ENCODE results near the gene UCP3. TPM values are rescaled to one million over a fixed set of nuclear protein-coding genes. Genes with fewer than 3 reads are reported as not detected.

UCP3 gene
- total RNA-seq, 1 donor from 2014 or later = 2.0 TPM

DNA sequence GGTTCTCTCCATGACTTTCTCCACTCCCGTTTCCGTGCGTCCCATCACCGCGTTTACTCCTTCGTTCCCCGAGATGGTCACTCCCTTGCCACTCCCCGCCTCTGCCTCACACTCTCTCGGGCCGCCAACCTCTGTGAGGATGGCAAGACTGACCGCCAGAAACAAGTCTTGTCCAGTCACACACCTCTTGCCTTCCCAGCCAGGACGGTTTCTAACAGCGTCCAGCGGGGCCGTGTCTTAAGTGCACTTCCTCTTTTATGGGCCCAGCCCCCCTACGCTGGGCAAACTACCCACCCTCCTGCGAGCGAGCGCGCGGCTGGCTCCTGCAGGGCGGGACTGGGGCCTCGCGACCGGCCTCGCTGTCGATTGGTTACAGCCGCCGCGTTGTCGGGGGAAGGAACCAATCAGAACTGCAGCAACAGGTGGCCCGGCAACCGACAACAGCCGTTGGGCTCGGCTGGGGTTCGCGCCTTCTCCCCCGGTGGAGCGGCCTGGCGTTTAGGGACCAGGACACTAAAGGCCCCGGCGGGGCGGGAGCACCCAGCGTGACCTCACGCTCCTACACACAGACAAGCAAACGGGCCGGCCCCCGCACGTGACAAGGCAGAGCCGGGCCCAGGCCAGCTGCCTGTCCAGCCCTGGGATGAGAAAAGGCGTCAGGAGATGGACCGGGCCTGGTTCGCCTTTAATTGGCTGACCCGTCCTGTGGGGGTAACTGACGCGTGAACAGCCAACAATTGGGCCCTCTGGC is 25.7 kb downstream of the UCP3 start:
- peak overlapping the region; percentile 57 for H3K27ac ChIP-seq (ENCODE audit: low read depth, low read length)
- Mint-ChIP-seq H3K4me1 (ENCODE audit: low read depth, unreplicated experiment) (peaks cover 25% of the 10 kb centered on the region), H3K27me3 (ENCODE audit: low read depth, unreplicated experiment) (no peaks in the 10 kb centered on the region), H3K9me3 (ENCODE audit: unreplicated experiment) (no peaks in the 10 kb centered on the region), H3K4me3 (ENCODE audit: unreplicated experiment) (peak overlapping the region; percentile 89), H3K36me3 (ENCODE audit: low read depth, unreplicated experiment) (peaks cover 12% of the 10 kb centered on the region), H3K27ac (ENCODE audit: unreplicated experiment) (peak overlapping the region; percentile 35)
- peak overlapping the region; percentile 78 for H3K4me3 ChIP-seq (ENCODE audit: insufficient read depth, low read depth, low read length)
- peaks cover 12% of the 10 kb centered on the region for H3K4me1 ChIP-seq (ENCODE audit: insufficient read depth, low read length)
- no peaks in the 10 kb centered on the region for H3K9me3 ChIP-seq (ENCODE audit: insufficient read depth, low read depth, low read length)
- peak overlapping the region; percentile 83 for H3K9ac ChIP-seq (ENCODE audit: low read length)
- TF ChIP-seq, protein P1, sequence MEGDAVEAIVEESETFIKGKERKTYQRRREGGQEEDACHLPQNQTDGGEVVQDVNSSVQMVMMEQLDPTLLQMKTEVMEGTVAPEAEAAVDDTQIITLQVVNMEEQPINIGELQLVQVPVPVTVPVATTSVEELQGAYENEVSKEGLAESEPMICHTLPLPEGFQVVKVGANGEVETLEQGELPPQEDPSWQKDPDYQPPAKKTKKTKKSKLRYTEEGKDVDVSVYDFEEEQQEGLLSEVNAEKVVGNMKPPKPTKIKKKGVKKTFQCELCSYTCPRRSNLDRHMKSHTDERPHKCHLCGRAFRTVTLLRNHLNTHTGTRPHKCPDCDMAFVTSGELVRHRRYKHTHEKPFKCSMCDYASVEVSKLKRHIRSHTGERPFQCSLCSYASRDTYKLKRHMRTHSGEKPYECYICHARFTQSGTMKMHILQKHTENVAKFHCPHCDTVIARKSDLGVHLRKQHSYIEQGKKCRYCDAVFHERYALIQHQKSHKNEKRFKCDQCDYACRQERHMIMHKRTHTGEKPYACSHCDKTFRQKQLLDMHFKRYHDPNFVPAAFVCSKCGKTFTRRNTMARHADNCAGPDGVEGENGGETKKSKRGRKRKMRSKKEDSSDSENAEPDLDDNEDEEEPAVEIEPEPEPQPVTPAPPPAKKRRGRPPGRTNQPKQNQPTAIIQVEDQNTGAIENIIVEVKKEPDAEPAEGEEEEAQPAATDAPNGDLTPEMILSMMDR (IDR thresholded peaks at IDR 0.05; ENCODE audit: insufficient read depth, low read depth, low read length) = no peak
- TF ChIP-seq EZH2 (IDR thresholded peaks at IDR 0.05; ENCODE audit: insufficient read depth, low read length) = no peak
- H3K36me3 ChIP-seq (ENCODE audit: insufficient read depth, low read length) = no peaks in the 10 kb centered on the region
- no peaks in the 10 kb centered on the region for H3K79me2 ChIP-seq (ENCODE audit: insufficient read depth, low read length)
- H4K20me1 ChIP-seq (ENCODE audit: insufficient read depth, low read length) = peaks cover 4% of the 10 kb centered on the region
- H3K27me3 ChIP-seq (ENCODE audit: insufficient read depth, low read length) = no peaks in the 10 kb centered on the region
- H3K4me2 ChIP-seq (ENCODE audit: low read length) = peak overlapping the region; percentile 97
- no peak for FAIRE-seq
- H2AFZ ChIP-seq (ENCODE audit: low read depth, low read length) = peak overlapping the region; percentile 98
- peak; percentile 80 for DNase-seq (ENCODE audit: low read depth)

DNA sequence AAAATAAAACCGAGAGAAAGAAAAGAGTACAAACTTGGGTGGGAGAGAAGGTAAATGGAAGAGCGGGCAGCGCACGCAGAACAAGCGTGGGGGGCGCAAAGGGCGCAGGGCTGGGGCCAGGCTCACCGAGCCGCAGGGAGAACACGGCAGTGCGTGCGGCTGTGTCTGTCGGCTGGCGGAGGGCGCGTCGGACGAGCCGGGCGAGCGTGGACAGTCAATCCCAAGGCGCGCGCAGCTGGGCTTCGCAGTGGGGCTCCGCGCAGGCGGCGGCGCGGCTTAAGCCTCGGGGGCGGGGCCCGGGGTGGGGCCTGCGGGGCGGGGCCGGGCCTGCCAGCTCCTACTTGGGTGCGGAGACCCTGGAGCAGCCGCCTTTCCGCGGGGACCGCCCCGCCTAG is 26.3 kb downstream of the UCP3 start, which contains the start of gene UCP2:
Gene UCP2, minus strand, starts transcription at position 249 of the 395 bp plus-strand sequence. CDS start 4,465 bp downstream, outside the sequence.
- FAIRE-seq (no peak), DNase-seq (ENCODE audit: low read depth) (no peak)
- Histone ChIP-seq H3K36me3 (ENCODE audit: insufficient read depth, low read length) (no peaks in the 10 kb centered on the region), H4K20me1 (ENCODE audit: insufficient read depth, low read length) (peaks cover 4% of the 10 kb centered on the region), H3K27me3 (ENCODE audit: insufficient read depth, low read length) (no peaks in the 10 kb centered on the region), H3K79me2 (ENCODE audit: insufficient read depth, low read length) (no peaks in the 10 kb centered on the region), H3K4me1 (ENCODE audit: insufficient read depth, low read length) (peaks cover 12% of the 10 kb centered on the region), H3K4me3 (ENCODE audit: insufficient read depth, low read depth, low read length) (peak within 1 kb of the TSS; percentile 78), H3K27ac (ENCODE audit: low read depth, low read length) (peak within 1 kb of the TSS; percentile 57), H2AFZ (ENCODE audit: low read depth, low read length) (peak within 1 kb of the TSS; percentile 98), H3K9ac (ENCODE audit: low read length) (peak within 1 kb of the TSS; percentile 83), H3K9me3 (ENCODE audit: insufficient read depth, low read depth, low read length) (no peaks in the 10 kb centered on the region), H3K4me2 (ENCODE audit: low read length) (peak within 1 kb of the TSS; percentile 97)
- peak within 1 kb of the TSS; percentile 89 for H3K4me3 Mint-ChIP-seq (ENCODE audit: unreplicated experiment)
- no peak for TF ChIP-seq EZH2 (IDR thresholded peaks at IDR 0.05; ENCODE audit: insufficient read depth, low read length)
- TF ChIP-seq, protein P1 (IDR thresholded peaks at IDR 0.05; ENCODE audit: insufficient read depth, low read depth, low read length) = no peak
- H3K36me3 Mint-ChIP-seq (ENCODE audit: low read depth, unreplicated experiment) = peaks cover 14% of the 10 kb centered on the region
- no peaks in the 10 kb centered on the region for H3K27me3 Mint-ChIP-seq (ENCODE audit: low read depth, unreplicated experiment)
- peak within 1 kb of the TSS; percentile 35 for H3K27ac Mint-ChIP-seq (ENCODE audit: unreplicated experiment)
- H3K9me3 Mint-ChIP-seq (ENCODE audit: unreplicated experiment) = no peaks in the 10 kb centered on the region
- peaks cover 25% of the 10 kb centered on the region for H3K4me1 Mint-ChIP-seq (ENCODE audit: low read depth, unreplicated experiment)
